Stimulated activated naive CD4-positive, alpha-beta T cell treated with Interleukin-2 at 50 U/mL for 16 hours (primary cell): ENCODE measurements around the gene REN.

Experiments
- DNase-seq: peaks from one replicate; lab custom pipeline; 2025; lab: John Stamatoyannopoulos, UW

The REN gene

DNA sequence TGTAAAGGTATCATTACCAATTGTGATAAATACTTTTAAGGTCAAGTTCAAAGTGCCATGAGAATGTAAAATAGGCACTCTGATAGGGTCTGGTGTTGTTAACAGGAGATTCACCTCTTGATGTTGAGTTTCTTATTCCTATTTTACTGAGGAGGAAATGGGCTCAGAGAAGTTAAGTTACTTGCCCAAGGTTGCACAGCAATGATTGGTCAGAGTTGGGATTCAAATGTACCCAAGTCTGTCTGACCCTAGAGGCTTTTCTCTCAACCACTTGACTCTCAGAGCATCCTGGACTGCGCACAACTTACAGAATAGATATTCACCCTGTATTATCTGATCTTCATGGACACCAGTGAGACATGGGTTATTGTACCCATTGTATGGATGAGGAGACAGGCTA is 59.3 kb downstream of the REN start:
- no peak for DNase-seq

DNA sequence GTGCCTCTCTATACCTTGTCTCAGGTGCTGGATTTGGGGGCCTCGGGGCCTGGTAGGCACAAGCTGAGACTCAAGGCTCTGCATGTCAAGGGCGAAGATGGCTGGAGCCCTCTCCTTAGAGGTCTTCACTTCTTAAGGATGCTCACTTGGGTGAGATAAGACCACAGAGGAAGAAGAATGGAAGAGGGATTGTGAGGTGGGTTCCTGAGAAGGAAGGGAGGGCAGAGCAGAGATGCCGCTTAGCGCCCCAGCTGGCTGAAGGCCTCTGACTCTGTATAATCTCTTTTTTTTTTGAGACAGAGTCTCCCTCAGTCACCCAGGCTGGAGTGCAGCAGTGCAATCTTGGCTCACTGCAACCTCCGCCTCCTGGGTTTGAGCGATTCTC is 61.0 kb downstream of the REN start:
- DNase-seq: no peak
